HepG2 (cell line): ENCODE measurements around the gene AMER3. TPM values are rescaled to one million over a fixed set of nuclear protein-coding genes. Genes with fewer than 3 reads are reported as not detected.

Source experiments
- ELF4 ChIP-seq: sonication (generic); formaldehyde crosslinking; IDR thresholded peaks from 2 replicates; pipeline ENCODE4 v1.5.0; 2020; ENCODE audit warnings: missing genetic modification reagents, mild to moderate bottlenecking, moderate library complexity, borderline replicate concordance
- MIER3 ChIP-seq: IDR thresholded peaks from 2 replicates; pipeline ENCODE4 v1.6.1; 2016; ENCODE audit warnings: missing compliant biosample characterization, borderline replicate concordance
- SOX13 ChIP-seq, 3 experiments: fragments of 450-650 bp in 1 of 3; sonication (generic) in 1 of 3; formaldehyde crosslinking in 1 of 3; IDR thresholded peaks in 2 of 3; conservative IDR thresholded peaks in 1 of 3; 2 replicates each; pipeline versions ENCODE4 v1.5.0 to v1.6.1; 2016 to 2020; ENCODE audit warnings: antibody characterized with exemption in 1 of 3, mild to moderate bottlenecking in 1 of 3, missing compliant biosample characterization in 1 of 3, missing genetic modification reagents in 1 of 3, moderate library complexity in 1 of 3
- TCF7 ChIP-seq: sonication (generic); IDR thresholded peaks from 2 replicates; pipeline ENCODE4 v1.6.1; 2016; ENCODE audit warnings: antibody characterized with exemption, low read depth
- ZFP36L1 ChIP-seq: sonication (generic); formaldehyde crosslinking; IDR thresholded peaks from 2 replicates; pipeline ENCODE4 v1.8.0; 2022; ENCODE audit warnings: mild to moderate bottlenecking, missing genetic modification reagents, moderate library complexity
- ZMYM4 ChIP-seq: sonication (generic); formaldehyde crosslinking; IDR thresholded peaks from 2 replicates; pipeline ENCODE4 v1.8.1; 2023; ENCODE audit warnings: mild to moderate bottlenecking, missing genetic modification reagents
- ZNF563 ChIP-seq: sonication (generic); formaldehyde crosslinking; IDR thresholded peaks from 2 replicates; pipeline ENCODE4 v1.8.0; 2022; ENCODE audit warnings: mild to moderate bottlenecking, moderate library complexity, missing genetic modification reagents
- polyA plus RNA-seq, 8 experiments: library from polyadenylated mRNA; depleted of rRNA in 3 of 8; stranded (reverse) in 7 of 8; unstranded in 1 of 8; fragments of >200 nt; fragmentation: Illumina TruSeq in 4 of 8; extraction: Trizol in 4 of 8; gene quantifications; 2 replicates each; pipeline versions ENCODE4 v1.2.1 to v1.2.3, GENCODE V29; 2011 to 2016; ENCODE audit warnings: low read depth in 4 of 8, missing spikeins in 1 of 8, mixed read lengths in 1 of 8; ENCODE audit not compliant: insufficient read depth in 1 of 8
- total RNA-seq, 5 experiments: library from RNA; depleted of rRNA; stranded (reverse); fragments of >200 nt; fragmentation: Illumina TruSeq; extraction: Trizol; gene quantifications; 2 replicates each; pipeline ENCODE4 v1.2.3, GENCODE V29; 2016; ENCODE audit warnings: low read depth in 1 of 5
- TF ChIP-seq, protein P1 (sequence below): sonication (generic); formaldehyde crosslinking; conservative IDR thresholded peaks from 2 replicates; pipeline ENCODE4 v1.8.1; 2023; ENCODE audit warnings: missing genetic modification reagents
- TF ChIP-seq, protein P2 (sequence below): sonication (generic); formaldehyde crosslinking; IDR thresholded peaks from 2 replicates; pipeline ENCODE4 v1.4.0; 2020; ENCODE audit warnings: missing genetic modification reagents, mild to moderate bottlenecking, borderline replicate concordance
- TF ChIP-seq, protein P3 (sequence below): sonication (generic); formaldehyde crosslinking; IDR thresholded peaks from 2 replicates; pipeline ENCODE4 v1.4.0; 2020; ENCODE audit warnings: missing genetic modification reagents
- TF ChIP-seq, protein P4 (sequence below): sonication (generic); formaldehyde crosslinking; IDR thresholded peaks from 2 replicates; pipeline ENCODE4 v1.8.1; 2023; ENCODE audit warnings: missing genetic modification reagents, mild to moderate bottlenecking, borderline replicate concordance

AMER3 gene
- total and polyA plus RNA-seq, 2 of the 13 experiments (the other 11 are each of a cell fraction or from before 2014, with no cell fraction given): not detected

DNA sequence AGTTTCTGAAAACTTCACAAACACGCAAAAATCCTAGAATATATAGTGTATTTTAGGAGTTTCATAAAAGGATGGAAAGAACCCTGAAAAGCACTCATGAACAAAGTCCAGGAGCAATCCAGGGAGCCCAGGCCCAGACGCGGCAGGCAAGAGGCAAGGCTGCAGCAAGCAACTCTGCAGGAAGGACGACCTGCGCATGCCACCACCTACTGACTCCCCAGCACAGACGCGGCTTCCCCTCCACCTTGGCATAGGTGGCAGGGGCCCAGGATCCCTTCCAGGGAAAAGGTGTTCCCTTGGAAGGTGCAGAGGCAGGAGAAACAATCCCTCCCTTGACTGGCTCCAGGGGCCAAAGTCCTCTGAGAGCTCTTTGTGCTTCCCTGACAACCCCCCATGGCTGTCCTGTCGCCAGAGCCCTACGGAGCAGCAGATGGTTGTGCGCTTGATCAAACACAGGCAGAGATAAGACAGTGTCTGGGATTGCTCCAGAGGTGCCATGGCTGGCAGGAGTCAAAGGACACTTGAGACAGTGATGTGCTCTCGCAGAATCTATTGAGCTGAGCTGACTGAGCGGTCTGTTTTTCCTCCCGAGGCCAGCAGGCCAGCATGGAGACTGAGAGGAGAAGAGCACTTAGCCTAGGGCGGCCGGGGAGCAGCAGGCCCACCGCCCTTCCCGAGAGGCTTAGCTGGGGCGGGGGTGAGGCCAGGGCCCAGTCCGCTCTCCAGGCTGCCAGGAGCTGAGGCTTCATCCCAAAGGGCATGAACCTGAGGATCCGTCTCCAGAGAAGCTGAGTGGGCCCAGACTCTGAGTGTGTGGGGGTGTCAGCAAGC is 10.8 kb upstream of the AMER3 start (continued):
- no peak for TF ChIP-seq ELF4 (CRISPR knock-in tag)
- peak; percentile 56 for TF ChIP-seq ZMYM4 (CRISPR knock-in tag)
- peak; percentile 63; the same call in 1 of the 2 replicates for TF ChIP-seq TCF7
- TF ChIP-seq, protein P1, sequence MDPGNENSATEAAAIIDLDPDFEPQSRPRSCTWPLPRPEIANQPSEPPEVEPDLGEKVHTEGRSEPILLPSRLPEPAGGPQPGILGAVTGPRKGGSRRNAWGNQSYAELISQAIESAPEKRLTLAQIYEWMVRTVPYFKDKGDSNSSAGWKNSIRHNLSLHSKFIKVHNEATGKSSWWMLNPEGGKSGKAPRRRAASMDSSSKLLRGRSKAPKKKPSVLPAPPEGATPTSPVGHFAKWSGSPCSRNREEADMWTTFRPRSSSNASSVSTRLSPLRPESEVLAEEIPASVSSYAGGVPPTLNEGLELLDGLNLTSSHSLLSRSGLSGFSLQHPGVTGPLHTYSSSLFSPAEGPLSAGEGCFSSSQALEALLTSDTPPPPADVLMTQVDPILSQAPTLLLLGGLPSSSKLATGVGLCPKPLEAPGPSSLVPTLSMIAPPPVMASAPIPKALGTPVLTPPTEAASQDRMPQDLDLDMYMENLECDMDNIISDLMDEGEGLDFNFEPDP (CRISPR knock-in tag): no peak
- TF ChIP-seq, protein P2, sequence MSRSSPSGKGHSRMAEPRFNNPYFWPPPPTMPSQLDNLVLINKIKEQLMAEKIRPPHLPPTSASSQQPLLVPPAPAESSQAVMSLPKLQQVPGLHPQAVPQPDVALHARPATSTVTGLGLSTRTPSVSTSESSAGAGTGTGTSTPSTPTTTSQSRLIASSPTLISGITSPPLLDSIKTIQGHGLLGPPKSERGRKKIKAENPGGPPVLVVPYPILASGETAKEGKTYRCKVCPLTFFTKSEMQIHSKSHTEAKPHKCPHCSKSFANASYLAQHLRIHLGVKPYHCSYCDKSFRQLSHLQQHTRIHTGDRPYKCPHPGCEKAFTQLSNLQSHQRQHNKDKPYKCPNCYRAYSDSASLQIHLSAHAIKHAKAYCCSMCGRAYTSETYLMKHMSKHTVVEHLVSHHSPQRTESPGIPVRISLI (CRISPR knock-in tag): 0 out of 2 replicates have a peak, but pooled peaks have one; percentile 56
- no peak for TF ChIP-seq ZFP36L1 (CRISPR knock-in tag)
- no peak for TF ChIP-seq ZNF563 (CRISPR knock-in tag)
- TF ChIP-seq, protein P3, sequence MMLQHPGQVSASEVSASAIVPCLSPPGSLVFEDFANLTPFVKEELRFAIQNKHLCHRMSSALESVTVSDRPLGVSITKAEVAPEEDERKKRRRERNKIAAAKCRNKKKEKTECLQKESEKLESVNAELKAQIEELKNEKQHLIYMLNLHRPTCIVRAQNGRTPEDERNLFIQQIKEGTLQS (CRISPR knock-in tag): no peak
- TF ChIP-seq, protein P4, sequence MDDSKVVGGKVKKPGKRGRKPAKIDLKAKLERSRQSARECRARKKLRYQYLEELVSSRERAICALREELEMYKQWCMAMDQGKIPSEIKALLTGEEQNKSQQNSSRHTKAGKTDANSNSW: no peak
- TF ChIP-seq MIER3 (CRISPR knock-in tag): peak; percentile 55; the same call in 1 of the 2 replicates
- no peak; the same call in 1 of the 2 replicates for TF ChIP-seq SOX13 (IDR thresholded peaks at IDR 0.05)
- peak in 1 of 2 experiments; percentile 82; a peak in 1 of 4 replicates for TF ChIP-seq SOX13 (CRISPR knock-in tag; conservative IDR thresholded peaks at IDR 0.05 in 1 of 2, IDR thresholded peaks at IDR 0.05 in 1 of 2)
